K562 (cell line): ENCODE measurements around the gene GLTP. TPM values are rescaled to one million over a fixed set of nuclear protein-coding genes. Genes with fewer than 3 reads are reported as not detected.

Experiments used
- ATAC-seq: fragments of 200-7000 bp; cut with Tn5 transposase; 3 replicates; pipeline ENCODE4 v1.9.1; 2020; ENCODE audit warnings: moderate library complexity
- BruUV-seq: library from RNA; stranded (reverse); fragments of 400-500 nt; replicated peaks from 2 replicates; lab custom pipeline; 2021; lab: Mats Ljungman, UMichigan
- CTCF ChIA-PET: fragments of 300-600 bp; formaldehyde crosslinking; extraction: SDS; loops from one replicate; lab custom pipeline; 2021; ENCODE audit warnings: low intra/inter-chr PET ratio; lab: Yijun Ruan, JAX
- POLR2A ChIA-PET: fragments of 300-600, 350-650 bp; sonication (Branson Sonifier 250); formaldehyde crosslinking; extraction: SDS; loops from one replicate; lab custom pipeline; 2021; ENCODE audit warnings: antibody characterized with exemption, inconsistent platforms; lab: Yijun Ruan, JAX
- DNase-seq, 4 experiments: peaks; one replicate each; pipeline versions ENCODE4 v3.0.0 to v3.0.0-alpha.2; 2011 to 2018; ENCODE audit warnings: low spot score in 3 of 4, mixed read lengths in 3 of 4; ENCODE audit errors: extremely low read depth in 1 of 4
- FAIRE-seq: peaks from 2 replicates; lab custom pipeline; 2011; peaks lifted over from hg19 to GRCh38; lab: Jason Lieb, UNC
- H2AFZ ChIP-seq: 2 replicates; pipeline ENCODE4 v1.6.0; 2011; ENCODE audit warnings: low read depth, low read length, control low read depth, inconsistent platforms
- H3K27ac ChIP-seq: fragments of 200-600 bp; 3 replicates; pipeline ENCODE4 v1.8.0; 2011; ENCODE audit warnings: low read depth, mild to moderate bottlenecking, control low read depth, inconsistent platforms, low read length, moderate library complexity, mixed read lengths; ENCODE audit errors: extremely low read depth
- H3K27me3 ChIP-seq, 2 experiments: fragments of 300-600 bp in 1 of 2; 2 replicates in 1 of 2; 3 replicates in 1 of 2; pipeline versions ENCODE4 v1.6.0 to v1.8.0; 2011; ENCODE audit warnings: inconsistent platforms in 2 of 2, low read length in 2 of 2, mild to moderate bottlenecking in 1 of 2, mixed read lengths in 1 of 2, moderate library complexity in 1 of 2; ENCODE audit not compliant: control insufficient read depth in 2 of 2, insufficient read depth in 2 of 2
- H3K36me3 ChIP-seq: fragments of 300-600 bp; 3 replicates; pipeline ENCODE4 v1.8.0; 2011; ENCODE audit warnings: mild to moderate bottlenecking, low read length, inconsistent platforms; ENCODE audit not compliant: control insufficient read depth, insufficient read depth
- H3K4me1 ChIP-seq, 2 experiments: fragments of 200-600 bp in 1 of 2; replicated peaks in 1 of 2; 2 replicates in 1 of 2; 3 replicates in 1 of 2; pipeline versions ENCODE4 v1.5.1 to v1.8.0; 2011; ENCODE audit warnings: inconsistent platforms in 2 of 2, low read length in 2 of 2, mild to moderate bottlenecking in 1 of 2, mixed read lengths in 1 of 2, moderate library complexity in 1 of 2; ENCODE audit not compliant: control insufficient read depth in 2 of 2, insufficient read depth in 2 of 2
- H3K4me2 ChIP-seq: 2 replicates; pipeline ENCODE4 v1.6.1; 2011; ENCODE audit warnings: low read length, control low read depth, inconsistent platforms, mixed read lengths; ENCODE audit not compliant: insufficient read depth
- H3K4me3 ChIP-seq: fragments of 200-600 bp; sonication (generic), shearing (Covaris generic); 2 replicates; pipeline ENCODE4 v1.5.1; 2016; ENCODE audit warnings: control low read depth, inconsistent platforms
- H3K79me2 ChIP-seq: fragments of 200-600 bp; 3 replicates; pipeline ENCODE4 v1.8.0; 2011; ENCODE audit warnings: low read length, inconsistent platforms; ENCODE audit not compliant: control insufficient read depth, insufficient read depth
- H3K9ac ChIP-seq, 2 experiments: 2 replicates each; pipeline versions ENCODE4 v1.6.0 to v1.6.1; 2011; ENCODE audit warnings: low read depth in 2 of 2, low read length in 2 of 2, control low read depth in 1 of 2, inconsistent platforms in 1 of 2, mild to moderate bottlenecking in 1 of 2, mixed read lengths in 1 of 2; ENCODE audit not compliant: insufficient read depth in 1 of 2
- H3K9me1 ChIP-seq: one replicate; pipeline ENCODE4 v1.6.0; 2011; ENCODE audit warnings: inconsistent platforms, mild to moderate bottlenecking, low read length, moderate library complexity; ENCODE audit not compliant: control insufficient read depth, insufficient read depth
- H3K9me3 ChIP-seq: replicated peaks from 2 replicates; pipeline ENCODE4 v1.5.1; 2011; ENCODE audit warnings: low read depth, low read length, inconsistent platforms; ENCODE audit not compliant: control insufficient read depth, insufficient read depth
- H4K20me1 ChIP-seq: replicated peaks from 2 replicates; pipeline ENCODE4 v1.6.1; 2011; ENCODE audit warnings: low read length, inconsistent platforms, mixed read lengths; ENCODE audit not compliant: control insufficient read depth, insufficient read depth
- ETV6 ChIP-seq, 3 experiments: fragments of 150-350 bp in 1 of 3; sonication (generic) in 1 of 3; formaldehyde crosslinking in 1 of 3; IDR thresholded peaks; 2 replicates each; pipeline versions ENCODE4 v1.6.1 to v1.8.0; 2014 to 2022; ENCODE audit warnings: borderline replicate concordance in 2 of 3, low read depth in 2 of 3, antibody characterized with exemption in 1 of 3, low read length in 1 of 3, mild to moderate bottlenecking in 1 of 3, missing genetic modification reagents in 1 of 3
- HINFP ChIP-seq: fragments of 450-650 bp; conservative IDR thresholded peaks from 2 replicates; pipeline ENCODE4 v1.6.1; 2016; ENCODE audit warnings: missing genetic modification characterization, low read depth, mild to moderate bottlenecking, control low read depth, missing compliant biosample characterization
- IRF9 ChIP-seq: fragments of 450-650 bp; IDR thresholded peaks from 2 replicates; pipeline ENCODE4 v1.6.1; 2016; ENCODE audit warnings: missing biosample characterization, missing genetic modification characterization
- KAT8 ChIP-seq: fragments of 450-650 bp; IDR thresholded peaks from 2 replicates; pipeline ENCODE4 v1.6.1; 2016; ENCODE audit warnings: low read depth, mild to moderate bottlenecking
- POLR2AphosphoS5 ChIP-seq: IDR thresholded peaks from 2 replicates; pipeline ENCODE4 v1.6.1; 2011; ENCODE audit warnings: mild to moderate bottlenecking, low read depth, low read length, moderate library complexity; ENCODE audit not compliant: control insufficient read depth, insufficient read depth
- RHOXF2B ChIP-seq: fragments of 250-450 bp; sonication (Bioruptor Pico); conservative IDR thresholded peaks from 2 replicates; pipeline ENCODE4 v1.5.1; 2021
- SMARCA5 ChIP-seq: fragments of 450-650 bp; IDR thresholded peaks from 2 replicates; pipeline ENCODE4 v1.6.1; 2016
- TBP ChIP-seq: optimal IDR thresholded peaks from 2 replicates; pipeline ENCODE3; 2011; ENCODE audit warnings: low read depth, low read length, improper control_type of control experiment
- ZBTB49 ChIP-seq: sonication (generic); formaldehyde crosslinking; IDR thresholded peaks from 2 replicates; pipeline ENCODE4 v1.8.0; 2022; ENCODE audit warnings: missing genetic modification reagents, mild to moderate bottlenecking, borderline replicate concordance
- WGBS: fragments of 100-300 bp; shearing (Covaris generic); methylation state at CpG from one replicate; pipeline ENCODE4 v1.1.6; 2016; ENCODE audit warnings: low coverage, mixed read lengths; ENCODE audit not compliant: insufficient coverage; ENCODE audit errors: missing lambda C conversion rate; 5-methylcytosine and 5-hydroxymethylcytosine counted together
- in situ Hi-C: fragments of 300-500 bp; cut with MboI; formaldehyde crosslinking; loops from 4 replicates; pipeline ENCODE4 v1.15.0; 2018; ENCODE audit warnings: inconsistent platforms, mixed read lengths
- intact Hi-C: fragments of 100-400 bp; cut with micrococcal nuclease; formaldehyde crosslinking; loops from 2 replicates; pipeline ENCODE4 v1.14.2; 2022
- polyA plus RNA-seq, 8 experiments: library from polyadenylated mRNA; depleted of rRNA in 4 of 8; stranded (reverse) in 5 of 8; unstranded in 3 of 8; fragments of >200 nt; fragmentation: Nextera tagmentation in 2 of 8; fragmentation: Illumina TruSeq in 1 of 8; extraction: Ambion mirVana in 2 of 8; extraction: Trizol in 1 of 8; gene quantifications; 2 replicates each; pipeline versions ENCODE4 v1.2.1 to v1.2.3, GENCODE V29; 2011 to 2014; ENCODE audit warnings: inconsistent platforms in 1 of 8, missing spikeins in 1 of 8
- total RNA-seq, 7 experiments: library from RNA; depleted of rRNA in 6 of 7; stranded (reverse); fragments of >200 nt in 6 of 7; fragmentation: Illumina TruSeq in 2 of 7; extraction: Trizol in 2 of 7; gene quantifications; 2 replicates each; pipeline versions ENCODE4 v1.2.1 to v1.2.3, GENCODE V29; 2011 to 2021; ENCODE audit warnings: low replicate concordance in 1 of 7

Gene GLTP
- total and polyA plus RNA-seq, 9 of the 15 experiments (the other 6 are each of a cell fraction or from before 2014, with no cell fraction given) = 4.4 to 8.3 (median 6.1) TPM

- FAIRE-seq (no peak), ATAC-seq (no peak)
- TF ChIP-seq HINFP (tag) (0 out of 2 replicates have a peak, but pooled peaks have one; percentile 52), KAT8 (no peak)
- TF ChIP-seq, all 486 proteins: peak for 1
- no peak overlapping the region for H3K4me2 ChIP-seq
- no peaks in the 10 kb centered on the region for H3K9me3 ChIP-seq
- H3K4me3 ChIP-seq = no peak overlapping the region
- peaks cover 27% of the 10 kb centered on the region; the same call in 2 of the 3 replicates for H3K36me3 ChIP-seq
- H3K27ac ChIP-seq = no peak overlapping the region
- H3K27me3 ChIP-seq = no peaks in the 10 kb centered on the region
- DNase-seq = no peak
- no peaks in the 10 kb centered on the region for H4K20me1 ChIP-seq
- H3K79me2 ChIP-seq = no peaks in the 10 kb centered on the region
- peaks cover 0 to 18% of the 10 kb centered on the region in 2 experiments; a peak in 2 of 5 replicates for H3K4me1 ChIP-seq
- no peak overlapping the region for H3K9ac ChIP-seq
- CTCF ChIA-PET = no interaction called here
- intact Hi-C loops = no loop called here
- H3K9me1 ChIP-seq = no peaks in the 10 kb centered on the region
- 52% methylated on average over 4 of the region's 4 CpGs for WGBS
- in situ Hi-C loops = no loop called here
- POLR2A ChIA-PET = interaction anchor here (0.6 kb wide), 1 partner anchor 12 kb away, joined by 4 read pairs; no protein-coding TSS in a partner anchor
- BruUV-seq = no TSS peak
- no peak overlapping the region for H2AFZ ChIP-seq
These were observed 41.6 kb upstream of the GLTP start for GRCh38 chr12:109921982-109922381.

- Histone ChIP-seq H3K4me1 (peaks cover 0 to 5% of the 10 kb centered on the region in 2 experiments; a peak in 2 of 5 replicates), H3K9me1 (no peaks in the 10 kb centered on the region), H3K4me2 (no peak overlapping the region), H3K27me3 (no peaks in the 10 kb centered on the region), H3K36me3 (peaks cover 43% of the 10 kb centered on the region; the same call in 2 of the 3 replicates), H3K79me2 (no peaks in the 10 kb centered on the region), H4K20me1 (no peaks in the 10 kb centered on the region), H3K4me3 (no peak overlapping the region), H3K9me3 (no peaks in the 10 kb centered on the region), H3K9ac (no peak overlapping the region), H3K27ac (no peak overlapping the region)
- WGBS = 90% methylated on average over 10 of the region's 11 CpGs
- FAIRE-seq = no peak
- no TSS peak for BruUV-seq
- intact Hi-C loops = no loop called here
- in situ Hi-C loops = no loop called here
- no peak for ATAC-seq
- ChIA-PET POLR2A (interaction anchor here (0.7 to 1.4 kb wide), 3 partner anchors 8 to 94 kb away, joined by 3 to 5 read pairs (median 4); no protein-coding TSS in a partner anchor), CTCF (no interaction called here)
- no peak for DNase-seq
- TF ChIP-seq ZBTB49 (CRISPR knock-in tag) (no peak), POLR2AphosphoS5 (no peak), SMARCA5 (no peak), TBP (no peak), ETV6 (IDR thresholded peaks at IDR 0.05; ENCODE audit: borderline replicate concordance in 1 of 2, low read depth in 2 of 2, low read length in 1 of 2) (no peak), ETV6 (CRISPR knock-in tag; IDR thresholded peaks at IDR 0.05; ENCODE audit: borderline replicate concordance) (no peak), IRF9 (tag) (no peak), RHOXF2B (CRISPR knock-in tag) (no peak)
- TF ChIP-seq, all 486 proteins: peak for 0
- no peak overlapping the region for H2AFZ ChIP-seq
These were observed 40.0 kb upstream of the GLTP start for GRCh38 chr12:109920261-109920780.
